ENCODE results near the gene SCMH1.
"Not testable (repeated sequence)": the region's sequence is repeated elsewhere in the genome, so short reads cannot be mapped to it uniquely, and the experiment has no call there.

Gene SCMH1

GRCh38 chr1:41246568-41246967 is 4.5 kb upstream of the SCMH1 start:
- no peak for DNase-seq

- DNase-seq = no peak
These were observed 3.6 kb upstream of the SCMH1 start for GRCh38 chr1:41245659-41246058.

GRCh38 chr1:41243079-41243385 is 926 bp upstream of the SCMH1 start:
- no peak for DNase-seq

GRCh38 chr1:41242342-41243078 is 404 bp upstream of the SCMH1 start:
- DNase-seq = peak; percentile 42

GRCh38 chr1:41241354-41241748 is 755 bp downstream of the SCMH1 start:
- DNase-seq = peak; percentile 21

GRCh38 chr1:41240781-41241353 is 1.2 kb downstream of the SCMH1 start:
- DNase-seq = no peak

- peak; percentile 4 for DNase-seq
These were observed 2.0 kb downstream of the SCMH1 start for GRCh38 chr1:41239988-41240610.

GRCh38 chr1:41238311-41238988 is 3.7 kb downstream of the SCMH1 start:
- DNase-seq = no peak

- no peak for DNase-seq
These were observed 5.3 kb downstream of the SCMH1 start for GRCh38 chr1:41236781-41237180.

GRCh38 chr1:41235893-41236292 is 6.2 kb downstream of the SCMH1 start:
- no peak for DNase-seq

GRCh38 chr1:41233708-41234107 is 8.4 kb downstream of the SCMH1 start:
- DNase-seq = no peak

- no peak for DNase-seq
These were observed 9.8 kb downstream of the SCMH1 start for GRCh38 chr1:41232305-41232704.

GRCh38 chr1:41230656-41231055 is 11.4 kb downstream of the SCMH1 start:
- no peak for DNase-seq

- not testable (repeated sequence) for DNase-seq
These were observed 12.9 kb downstream of the SCMH1 start for GRCh38 chr1:41229219-41229618.

- no peak for DNase-seq
These were observed 15.2 kb downstream of the SCMH1 start for GRCh38 chr1:41226815-41227434.

- no peak for DNase-seq
These were observed 16.6 kb downstream of the SCMH1 start for GRCh38 chr1:41225495-41225894.

GRCh38 chr1:41222496-41222895 is 19.6 kb downstream of the SCMH1 start:
- peak; percentile 85 for DNase-seq

GRCh38 chr1:41221995-41222394 is 20.1 kb downstream of the SCMH1 start:
- DNase-seq = no peak

- no peak for DNase-seq
These were observed 24.0 kb downstream of the SCMH1 start for GRCh38 chr1:41218152-41218551.

- no peak for DNase-seq
These were observed 24.7 kb downstream of the SCMH1 start for GRCh38 chr1:41217441-41217840.

- DNase-seq = no peak
These were observed 26.5 kb downstream of the SCMH1 start for GRCh38 chr1:41215623-41216022.

- no peak for DNase-seq
These were observed 28.8 kb downstream of the SCMH1 start for GRCh38 chr1:41213341-41213740.

- DNase-seq = not testable (repeated sequence)
These were observed 30.5 kb downstream of the SCMH1 start for GRCh38 chr1:41211608-41212007.

GRCh38 chr1:41207053-41207452 is 35.1 kb downstream of the SCMH1 start:
- not testable (repeated sequence) for DNase-seq
